NK-92 treated with Interleukin-12 subunit alpha and Interleukin-12 subunit beta, amount 100 ng/mL, for 24 hours (cell line): ENCODE results near the gene ST8SIA6.
"Not testable (repeated sequence)": the region's sequence is repeated elsewhere in the genome, so short reads cannot be mapped to it uniquely, and the experiment has no call there.

Experiments
- DNase-seq: peaks from one replicate; lab custom pipeline; 2025; lab: John Stamatoyannopoulos, UW

ST8SIA6 gene

GRCh38 chr10:17343118-17343517, 111.3 kb downstream of the ST8SIA6 start:
- no peak for DNase-seq

- no peak for DNase-seq
These were observed 114.1 kb downstream of the ST8SIA6 start for GRCh38 chr10:17340144-17340829.

- DNase-seq = no peak
These were observed 119.3 kb downstream of the ST8SIA6 start for GRCh38 chr10:17335065-17335464.

- no peak for DNase-seq
These were observed 123.9 kb downstream of the ST8SIA6 start for GRCh38 chr10:17330501-17330900.

GRCh38 chr10:17326377-17326776, 128.0 kb downstream of the ST8SIA6 start:
- DNase-seq = no peak

- DNase-seq = not testable (repeated sequence)
These were observed 132.4 kb downstream of the ST8SIA6 start for GRCh38 chr10:17321957-17322356.

- no peak for DNase-seq
These were observed 137.8 kb downstream of the ST8SIA6 start for GRCh38 chr10:17316488-17317170.

GRCh38 chr10:17309435-17309834, 145.0 kb downstream of the ST8SIA6 start:
- no peak for DNase-seq

- DNase-seq = no peak
These were observed 147.3 kb downstream of the ST8SIA6 start for GRCh38 chr10:17307123-17307522.

- DNase-seq = no peak
These were observed 162.0 kb downstream of the ST8SIA6 start for GRCh38 chr10:17292375-17292774.

GRCh38 chr10:17290226-17290625, 164.2 kb downstream of the ST8SIA6 start:
- no peak for DNase-seq

- no peak for DNase-seq
These were observed 164.6 kb downstream of the ST8SIA6 start for GRCh38 chr10:17289763-17290162.

- no peak for DNase-seq
These were observed 167.5 kb downstream of the ST8SIA6 start for GRCh38 chr10:17286562-17287550.

- DNase-seq = no peak
These were observed 172.1 kb downstream of the ST8SIA6 start for GRCh38 chr10:17282311-17282710.

- no peak for DNase-seq
These were observed 175.7 kb downstream of the ST8SIA6 start for GRCh38 chr10:17278607-17279240.

- DNase-seq = no peak
These were observed 177.5 kb downstream of the ST8SIA6 start for GRCh38 chr10:17276756-17277424.

- DNase-seq = no peak
These were observed 181.0 kb downstream of the ST8SIA6 start for GRCh38 chr10:17273403-17273802.

- no peak for DNase-seq
These were observed 181.7 kb downstream of the ST8SIA6 start for GRCh38 chr10:17272648-17273047.
